ENCODE data around the gene ZNF888.
A peak's percentile ranks its signal among the peaks of the same experiment; 100 is the strongest.
"Not testable (repeated sequence)": the region's sequence is repeated elsewhere in the genome, so short reads cannot be mapped to it uniquely, and the experiment has no call there.

The ZNF888 gene

GRCh38 chr19:52901842-52902241, 21.4 kb downstream of the ZNF888 start:
- TF ChIP-seq, protein P1, sequence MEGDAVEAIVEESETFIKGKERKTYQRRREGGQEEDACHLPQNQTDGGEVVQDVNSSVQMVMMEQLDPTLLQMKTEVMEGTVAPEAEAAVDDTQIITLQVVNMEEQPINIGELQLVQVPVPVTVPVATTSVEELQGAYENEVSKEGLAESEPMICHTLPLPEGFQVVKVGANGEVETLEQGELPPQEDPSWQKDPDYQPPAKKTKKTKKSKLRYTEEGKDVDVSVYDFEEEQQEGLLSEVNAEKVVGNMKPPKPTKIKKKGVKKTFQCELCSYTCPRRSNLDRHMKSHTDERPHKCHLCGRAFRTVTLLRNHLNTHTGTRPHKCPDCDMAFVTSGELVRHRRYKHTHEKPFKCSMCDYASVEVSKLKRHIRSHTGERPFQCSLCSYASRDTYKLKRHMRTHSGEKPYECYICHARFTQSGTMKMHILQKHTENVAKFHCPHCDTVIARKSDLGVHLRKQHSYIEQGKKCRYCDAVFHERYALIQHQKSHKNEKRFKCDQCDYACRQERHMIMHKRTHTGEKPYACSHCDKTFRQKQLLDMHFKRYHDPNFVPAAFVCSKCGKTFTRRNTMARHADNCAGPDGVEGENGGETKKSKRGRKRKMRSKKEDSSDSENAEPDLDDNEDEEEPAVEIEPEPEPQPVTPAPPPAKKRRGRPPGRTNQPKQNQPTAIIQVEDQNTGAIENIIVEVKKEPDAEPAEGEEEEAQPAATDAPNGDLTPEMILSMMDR (IDR thresholded peaks at IDR 0.05; ENCODE audit: insufficient read depth, low read depth, low read length, missing control alignments), result no peak
- DNase-seq (ENCODE audit: low read depth), result no peak
- no peak overlapping the region for H3K4me3 ChIP-seq (ENCODE audit: low read depth, low read length)

GRCh38 chr19:52898596-52898995, 24.6 kb downstream of the ZNF888 start:
- not testable (repeated sequence) for H3K4me3 ChIP-seq (ENCODE audit: low read depth, low read length); DNase-seq (ENCODE audit: low read depth)

DNA sequence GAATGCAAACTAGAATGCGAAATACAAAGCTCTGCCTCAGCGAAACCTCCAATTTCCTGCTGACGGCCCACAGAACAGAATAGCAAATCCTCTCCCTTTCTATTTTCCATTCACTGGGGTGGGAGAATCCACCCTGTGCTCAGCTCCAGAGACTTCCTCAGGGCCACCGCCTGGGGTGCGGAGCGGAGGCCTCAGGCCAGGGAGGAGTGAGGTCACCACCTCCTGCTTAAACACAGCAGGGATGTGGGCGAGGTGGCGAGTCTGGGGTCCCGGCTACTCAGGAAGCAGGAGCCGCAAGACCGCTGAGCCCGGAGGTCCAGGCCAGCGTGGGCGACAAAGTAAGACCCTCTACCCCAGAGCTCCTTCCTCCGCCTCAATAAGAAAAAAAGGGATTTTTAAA, 25.1 kb downstream of the ZNF888 start:
- TF ChIP-seq, protein P1 (IDR thresholded peaks at IDR 0.05; ENCODE audit: insufficient read depth, low read depth, low read length, missing control alignments), result no peak
- H3K4me3 ChIP-seq (ENCODE audit: low read depth, low read length), result no peak overlapping the region
- no peak for DNase-seq (ENCODE audit: low read depth)

- peak within 1 kb of the TSS; percentile 55 for H3K4me3 ChIP-seq (ENCODE audit: low read depth, low read length)
- TF ChIP-seq, protein P1 (IDR thresholded peaks at IDR 0.05; ENCODE audit: insufficient read depth, low read depth, low read length, missing control alignments), result no peak
- peak; percentile 91 for DNase-seq (ENCODE audit: low read depth)
Measured at GRCh38 chr19:52897138-52897935, 25.9 kb downstream of the ZNF888 start, which contains the start of gene ZNF320. TSS of gene ZNF320 (minus strand) at chr19:52897635. CDS start at chr19:52890255, 7,380 bp downstream.

DNA sequence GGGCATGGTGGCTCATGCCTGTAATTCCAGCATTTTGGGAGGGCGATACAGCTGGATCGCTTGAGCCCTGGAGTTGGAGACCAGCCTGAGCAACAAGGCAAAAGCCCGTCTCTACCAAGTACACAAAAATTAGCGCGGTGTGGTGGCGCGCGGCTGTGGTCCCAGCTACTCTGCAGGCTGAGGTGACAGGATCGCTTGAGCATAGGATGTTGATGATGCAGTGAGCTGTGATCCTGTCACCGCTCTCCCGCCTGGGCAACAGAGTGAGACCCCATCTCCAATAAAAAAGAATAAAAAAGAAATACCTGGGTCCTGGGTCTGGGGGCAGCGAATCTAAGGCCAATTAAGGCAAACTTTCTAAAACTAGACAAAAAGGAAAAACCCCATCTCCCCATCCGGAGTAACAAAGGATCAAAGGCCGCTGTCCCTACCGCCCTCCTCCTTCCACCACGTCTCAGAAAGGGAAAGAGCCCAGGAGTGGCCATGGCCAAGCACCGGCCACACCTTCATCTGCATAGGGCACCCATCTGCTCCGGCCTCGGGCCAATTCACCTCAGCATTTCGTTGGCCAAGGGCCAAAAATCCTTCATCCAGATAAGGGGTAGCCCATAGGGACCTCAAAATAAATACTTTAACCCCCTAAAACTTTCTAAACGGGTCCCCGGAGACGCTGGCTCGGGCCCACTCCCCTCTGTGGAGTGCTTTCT, 26.6 kb downstream of the ZNF888 start:
- peak; percentile 12 for DNase-seq (ENCODE audit: low read depth)
- H3K4me3 ChIP-seq (ENCODE audit: low read depth, low read length), result peak overlapping the region; percentile 55
- TF ChIP-seq, protein P1 (IDR thresholded peaks at IDR 0.05; ENCODE audit: insufficient read depth, low read depth, low read length, missing control alignments), result no peak

- TF ChIP-seq, protein P1 (IDR thresholded peaks at IDR 0.05; ENCODE audit: insufficient read depth, low read depth, low read length, missing control alignments), result no peak
- H3K4me3 ChIP-seq (ENCODE audit: low read depth, low read length), result no peak overlapping the region
- DNase-seq (ENCODE audit: low read depth), result no peak
Measured at GRCh38 chr19:52891336-52891735, 31.9 kb downstream of the ZNF888 start.

GRCh38 chr19:52889931-52890330, 33.3 kb downstream of the ZNF888 start:
- TF ChIP-seq, protein P1 (IDR thresholded peaks at IDR 0.05; ENCODE audit: insufficient read depth, low read depth, low read length, missing control alignments), result no peak
- no peak for DNase-seq (ENCODE audit: low read depth)
- H3K4me3 ChIP-seq (ENCODE audit: low read depth, low read length), result no peak overlapping the region
